Anterior cingulate cortex (tissue), 58 donors: ENCODE data around the gene NPC1.
"Not testable (repeated sequence)": the region's sequence is repeated elsewhere in the genome, so short reads cannot be mapped to it uniquely, and the experiment has no call there.

ENCODE experiments used
- DNase-seq, 58 donors: peaks; one replicate each; lab custom pipeline; 2025; lab: John Stamatoyannopoulos, UW

Gene NPC1

GRCh38 chr18:23586249-23587196, at the start of gene NPC1:
TSS of gene NPC1 (minus strand) at chr18:23586506. CDS start at chr18:23586343, 163 bp downstream.
- peak; percentile 46 to 97 (median 90) for DNase-seq

GRCh38 chr18:23636071-23636399, 49.7 kb upstream of the NPC1 start:
- no peak for DNase-seq

DNA sequence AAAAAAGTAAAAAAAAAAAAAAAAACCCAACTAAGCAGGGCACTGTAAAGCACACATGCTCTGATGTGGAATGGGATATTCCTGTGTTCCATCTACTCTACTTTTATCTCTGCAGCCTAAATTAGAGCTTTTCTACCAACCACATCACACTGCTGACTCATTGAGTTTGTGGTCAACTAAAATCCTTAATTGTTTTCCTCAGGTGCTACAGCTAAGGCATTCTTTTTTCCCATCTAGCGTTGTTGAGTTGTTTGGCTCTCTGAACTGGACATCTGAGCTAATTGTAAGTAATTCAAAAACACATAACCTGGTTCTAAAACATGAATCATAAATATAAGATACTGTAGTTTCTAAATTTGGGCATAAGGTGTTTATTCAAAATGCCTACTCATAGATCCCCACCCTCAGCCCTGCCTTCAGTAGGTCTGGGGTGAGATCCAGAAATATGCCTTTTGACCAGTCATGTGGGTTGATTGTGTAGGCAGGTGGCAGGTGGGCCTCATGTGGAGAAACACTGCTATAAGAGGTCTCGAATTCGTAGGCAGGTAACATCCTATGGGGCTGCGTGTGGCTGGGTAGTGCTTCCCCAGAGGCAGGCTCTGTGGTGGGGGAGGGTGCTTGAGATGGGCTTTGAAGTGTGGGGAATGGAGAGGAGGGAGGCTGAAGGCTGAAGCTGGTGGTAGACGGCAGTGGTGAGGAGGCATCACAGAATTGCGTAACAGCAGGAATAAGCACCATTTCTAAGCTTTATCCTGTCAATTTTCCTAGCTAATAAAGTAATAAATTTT, 49.2 kb upstream of the NPC1 start:
- no peak for DNase-seq

DNA sequence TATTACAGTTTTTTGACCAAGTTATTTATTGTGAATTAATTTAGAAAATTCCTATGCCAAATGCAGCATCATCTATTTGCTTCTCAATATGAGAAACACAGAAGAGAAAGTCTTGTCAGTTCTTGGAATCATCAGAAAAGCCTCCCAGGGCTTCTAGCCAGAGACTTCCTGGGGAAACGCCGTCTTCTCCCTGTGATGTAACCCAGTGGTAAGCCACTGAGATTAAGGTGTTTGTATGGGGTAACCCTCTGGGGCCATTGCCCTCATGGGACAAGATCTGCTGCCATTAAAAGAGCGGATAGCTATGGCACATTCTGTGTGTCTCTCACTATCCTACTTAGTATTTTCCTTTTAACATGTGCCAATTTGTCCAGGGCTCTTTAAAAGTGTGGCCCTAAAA, 48.4 kb upstream of the NPC1 start:
- no peak for DNase-seq

- no peak for DNase-seq
These were observed 46.3 kb upstream of the NPC1 start for GRCh38 chr18:23632615-23633014.

GRCh38 chr18:23631746-23632145, 45.4 kb upstream of the NPC1 start:
- no peak for DNase-seq

GRCh38 chr18:23631312-23631711, 45.0 kb upstream of the NPC1 start:
- no peak for DNase-seq

GRCh38 chr18:23629444-23629946, 43.2 kb upstream of the NPC1 start:
- DNase-seq, result no peak

- DNase-seq, result no peak
These were observed 41.7 kb upstream of the NPC1 start for GRCh38 chr18:23627970-23628369.

DNA sequence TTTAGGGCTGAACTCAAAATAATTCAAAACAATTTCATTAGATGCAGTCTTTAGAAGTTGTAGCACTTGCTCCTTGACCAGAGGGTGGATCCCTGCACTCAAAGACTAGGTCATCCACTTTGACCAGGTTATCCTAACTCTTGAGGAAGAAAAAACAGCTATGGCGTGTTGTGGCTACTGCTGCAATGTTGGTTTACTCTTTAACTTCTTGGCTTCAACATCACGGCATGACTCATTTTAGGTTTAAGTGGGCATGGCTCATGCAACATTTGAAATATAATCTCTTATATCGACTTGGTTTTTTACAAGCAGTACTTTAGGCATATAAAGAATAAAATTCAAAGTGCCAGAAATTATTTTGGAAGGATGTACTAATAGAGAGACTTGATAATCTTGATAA, 41.0 kb upstream of the NPC1 start:
- DNase-seq, result no peak

DNA sequence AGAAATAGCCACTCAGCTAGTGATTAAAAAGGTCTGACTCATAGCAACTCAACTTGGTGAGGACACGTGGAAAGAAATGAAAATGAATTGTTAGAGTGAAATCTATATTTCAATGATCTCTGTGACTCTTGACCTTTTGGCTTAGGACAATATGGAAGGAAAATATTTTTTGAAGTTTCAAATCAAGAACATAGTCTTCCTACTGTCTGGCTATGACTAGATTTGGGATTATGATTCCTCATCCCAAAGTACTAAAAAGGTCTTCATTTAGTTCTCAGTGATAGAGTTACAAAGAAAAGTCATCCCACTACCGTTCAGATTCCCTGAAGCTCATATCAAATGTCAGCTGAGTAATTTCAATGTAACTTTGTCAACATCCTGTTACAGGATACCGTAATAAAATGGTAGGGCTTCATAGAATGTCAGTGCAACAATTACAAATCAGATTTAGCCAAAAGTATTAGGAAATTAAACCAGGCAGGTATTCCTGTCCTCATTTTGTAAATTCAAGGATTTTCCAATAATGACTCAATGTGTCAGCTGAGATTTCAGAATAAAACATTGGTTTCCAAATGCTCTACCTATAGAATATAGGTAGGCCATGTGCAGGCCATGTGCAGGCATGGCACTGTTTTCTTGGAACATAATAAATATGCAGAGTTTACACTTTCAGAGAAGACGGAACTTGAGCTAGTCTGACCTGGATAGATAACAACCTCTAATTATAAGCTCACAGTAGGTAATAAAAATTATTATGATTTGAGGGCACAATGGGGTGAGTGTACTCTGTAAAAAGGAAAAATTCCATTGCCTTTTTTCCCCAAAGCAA, 40.4 kb upstream of the NPC1 start:
- DNase-seq, result no peak

DNA sequence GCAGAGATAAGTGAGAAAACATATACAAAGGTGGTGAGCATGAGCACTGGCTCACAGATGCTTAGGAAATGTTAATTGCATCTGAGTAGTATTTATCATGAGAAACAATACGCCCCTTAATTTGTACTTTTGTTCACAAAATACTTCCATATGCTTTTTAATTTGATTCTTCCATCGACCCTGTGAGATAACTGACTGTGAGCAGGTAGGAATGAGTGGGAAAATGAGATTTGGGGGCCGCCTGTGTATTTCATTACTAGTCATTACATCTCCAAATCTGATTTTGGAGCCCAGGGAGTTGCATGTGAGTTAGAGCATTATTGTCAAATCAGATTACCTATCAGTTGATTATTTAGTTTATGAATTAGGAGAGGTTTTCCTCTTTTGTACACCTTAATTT, 36.7 kb upstream of the NPC1 start:
- no peak for DNase-seq

- DNase-seq, result peak in 19 of 58 donors; percentile 3 to 44 (median 15)
These were observed 33.1 kb upstream of the NPC1 start for GRCh38 chr18:23619388-23619881.

- DNase-seq, result peak in 3 of 58 donors; percentile 23 to 44 (median 37)
These were observed 32.6 kb upstream of the NPC1 start for GRCh38 chr18:23618862-23619387.

DNA sequence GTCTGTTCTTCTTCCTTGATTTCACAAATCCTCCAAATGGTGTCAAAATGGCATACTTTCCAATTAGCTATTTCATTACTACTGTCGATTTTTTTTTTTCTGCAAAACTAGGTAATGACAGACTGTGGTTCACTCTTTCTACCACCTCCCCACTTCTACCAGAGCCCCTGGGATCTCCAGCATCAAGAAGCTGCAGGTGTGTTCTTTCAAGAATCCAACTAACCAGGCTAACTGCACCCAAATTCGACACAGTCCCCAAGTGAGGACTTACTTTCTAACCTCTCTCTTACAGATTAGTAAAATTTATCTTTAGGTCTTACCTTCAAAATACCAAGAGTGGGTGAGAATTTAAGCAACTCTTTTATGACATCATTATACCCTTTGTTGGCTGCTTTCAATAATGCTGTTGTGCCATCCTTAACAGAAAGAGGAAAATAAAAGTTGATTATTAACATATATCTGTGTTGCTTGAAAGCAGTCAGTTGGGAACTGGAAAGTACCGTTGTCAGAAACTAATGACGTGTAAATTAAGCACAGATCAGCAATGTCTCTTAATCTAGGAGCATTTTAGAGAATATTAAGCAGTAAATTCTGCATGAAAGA, 31.2 kb upstream of the NPC1 start:
- no peak for DNase-seq

DNA sequence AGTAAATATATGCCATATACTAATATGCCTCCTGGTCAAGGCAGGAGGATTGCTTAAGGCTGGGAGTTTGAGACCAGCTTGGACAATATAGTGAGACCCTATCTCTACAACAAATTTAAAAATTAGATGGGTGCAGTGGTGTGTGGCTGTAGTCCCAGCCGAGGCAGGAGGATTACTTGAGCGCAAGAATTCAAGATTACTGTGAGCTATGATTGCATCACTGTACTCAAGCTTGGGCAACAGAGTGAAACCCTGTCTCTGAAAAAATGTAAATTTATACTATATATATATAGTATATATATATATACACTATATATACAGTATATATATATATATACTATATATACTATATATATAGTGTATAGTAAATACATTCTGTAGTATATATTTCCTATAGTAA, 30.0 kb upstream of the NPC1 start:
- no peak for DNase-seq

DNA sequence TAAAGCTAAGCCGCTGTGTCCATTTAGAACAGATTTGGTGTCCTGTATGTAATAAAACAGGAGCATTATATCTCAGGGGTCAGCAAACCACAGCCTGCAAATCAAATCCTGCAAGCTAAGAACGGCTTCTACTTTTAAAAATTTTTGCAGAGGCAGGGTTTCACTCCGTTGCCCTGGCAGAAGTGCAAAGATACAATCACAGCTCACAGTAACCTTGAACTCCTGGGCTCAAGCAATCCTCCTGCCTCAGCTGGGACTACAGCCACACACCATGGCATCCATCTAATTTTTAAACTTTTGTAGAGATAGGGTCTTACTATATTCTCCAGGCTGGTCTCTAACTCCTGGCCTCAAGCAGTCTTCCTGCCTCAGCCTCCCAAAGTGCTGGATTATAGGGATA, 28.6 kb upstream of the NPC1 start:
- no peak for DNase-seq

- no peak for DNase-seq
These were observed 28.1 kb upstream of the NPC1 start for GRCh38 chr18:23614413-23614812.

GRCh38 chr18:23613091-23613475, 26.8 kb upstream of the NPC1 start:
- not testable (repeated sequence) for DNase-seq
